CD4-positive, alpha-beta T cell treated with Interleukin-15 for 4 hours (primary cell): ENCODE data around the gene CFDP1.

Experiments
- DNase-seq: peaks from one replicate; pipeline ENCODE4 v3.0.0-alpha.2; 2020; ENCODE audit warnings: low spot score

CFDP1 gene

GRCh38 chr16:75264999-75265910, 168.0 kb downstream of the CFDP1 start:
- DNase-seq = no peak

GRCh38 chr16:75264457-75264998, 168.8 kb downstream of the CFDP1 start:
- no peak for DNase-seq

- DNase-seq = no peak
These were observed 169.3 kb downstream of the CFDP1 start for GRCh38 chr16:75263963-75264445.

- no peak for DNase-seq
These were observed 169.9 kb downstream of the CFDP1 start for GRCh38 chr16:75263291-75263962.

GRCh38 chr16:75262800-75263127, 170.5 kb downstream of the CFDP1 start:
- no peak for DNase-seq

GRCh38 chr16:75262104-75262799, 171.1 kb downstream of the CFDP1 start:
- no peak for DNase-seq

GRCh38 chr16:75261590-75262078, 171.7 kb downstream of the CFDP1 start:
- no peak for DNase-seq

- no peak for DNase-seq
These were observed 172.3 kb downstream of the CFDP1 start for GRCh38 chr16:75260851-75261589.

GRCh38 chr16:75258807-75259141, 174.5 kb downstream of the CFDP1 start:
- DNase-seq = no peak

- DNase-seq = no peak
These were observed 175.2 kb downstream of the CFDP1 start for GRCh38 chr16:75257886-75258806.

- DNase-seq = no peak
These were observed 176.5 kb downstream of the CFDP1 start for GRCh38 chr16:75256696-75257343.

- no peak for DNase-seq
These were observed 177.2 kb downstream of the CFDP1 start for GRCh38 chr16:75256059-75256571.

- DNase-seq = no peak
These were observed 178.9 kb downstream of the CFDP1 start for GRCh38 chr16:75254359-75254837.

GRCh38 chr16:75252946-75253911, 180.1 kb downstream of the CFDP1 start:
- no peak for DNase-seq

- DNase-seq = no peak
These were observed 181.0 kb downstream of the CFDP1 start for GRCh38 chr16:75252049-75252864.

- DNase-seq = no peak
These were observed 181.8 kb downstream of the CFDP1 start, which contains the start of gene BCAR1 for GRCh38 chr16:75251280-75252048. Gene BCAR1, minus strand, starts transcription at chr16:75251624. Its CDS starts 142 bp downstream, at chr16:75251482.
